Adipocyte (in vitro differentiated cells): Measurements from ENCODE around the gene TDRD1.

Source experiments
- DNase-seq: peaks from one replicate; pipeline ENCODE4 v3.0.0-alpha.2; 2015; ENCODE audit warnings: low read depth
- H3K27me3 ChIP-seq: replicated peaks from 2 replicates; pipeline ENCODE4 v1.7.0; 2013; ENCODE audit warnings: mild to moderate bottlenecking, low read length, moderate library complexity; ENCODE audit not compliant: control insufficient read depth, insufficient read depth
- H3K36me3 ChIP-seq: 2 replicates; pipeline ENCODE4 v1.7.0; 2013; ENCODE audit warnings: low read length, mild to moderate bottlenecking, moderate library complexity; ENCODE audit not compliant: control insufficient read depth, insufficient read depth, severe bottlenecking
- H3K4me1 ChIP-seq: 2 replicates; pipeline ENCODE4 v1.7.0; 2013; ENCODE audit warnings: mild to moderate bottlenecking, low read length, moderate library complexity; ENCODE audit not compliant: control insufficient read depth, insufficient read depth
- H3K4me3 ChIP-seq: 2 replicates; pipeline ENCODE4 v1.7.0; 2013; ENCODE audit warnings: mild to moderate bottlenecking, low read length, moderate library complexity
- H3K9ac ChIP-seq: 2 replicates; pipeline ENCODE4 v1.7.0; 2013; ENCODE audit warnings: mild to moderate bottlenecking, low read length, moderate library complexity
- H3K9me3 ChIP-seq: 2 replicates; pipeline ENCODE4 v1.7.0; 2013; ENCODE audit warnings: mild to moderate bottlenecking, low read length, moderate library complexity; ENCODE audit not compliant: control insufficient read depth

TDRD1 gene

GRCh38 chr10:114279901-114280644 is 100.9 kb downstream of the TDRD1 start:
- H3K36me3 ChIP-seq, result no peaks in the 10 kb centered on the region
- no peaks in the 10 kb centered on the region for H3K9me3 ChIP-seq
- no peak overlapping the region for H3K9ac ChIP-seq
- H3K27me3 ChIP-seq, result peaks cover 58% of the 10 kb centered on the region
- DNase-seq, result no peak
- H3K4me3 ChIP-seq, result no peak overlapping the region
- no peaks in the 10 kb centered on the region for H3K4me1 ChIP-seq

GRCh38 chr10:114281006-114281405 is 101.9 kb downstream of the TDRD1 start:
- peaks cover 59% of the 10 kb centered on the region for H3K27me3 ChIP-seq
- no peak for DNase-seq
- H3K9ac ChIP-seq, result no peak overlapping the region
- no peaks in the 10 kb centered on the region for H3K9me3 ChIP-seq
- no peaks in the 10 kb centered on the region for H3K4me1 ChIP-seq
- H3K4me3 ChIP-seq, result no peak overlapping the region
- no peaks in the 10 kb centered on the region for H3K36me3 ChIP-seq

- H3K27me3 ChIP-seq, result peaks cover 61% of the 10 kb centered on the region
- H3K4me1 ChIP-seq, result no peaks in the 10 kb centered on the region
- no peak overlapping the region for H3K9ac ChIP-seq
- no peak overlapping the region for H3K4me3 ChIP-seq
- no peak for DNase-seq
- no peaks in the 10 kb centered on the region for H3K9me3 ChIP-seq
- no peaks in the 10 kb centered on the region for H3K36me3 ChIP-seq
Measured at GRCh38 chr10:114281461-114281860, 102.3 kb downstream of the TDRD1 start.
